HG03558 (cell line): ENCODE measurements around the gene ANO4.
"Not testable (repeated sequence)": the region's sequence is repeated elsewhere in the genome, so short reads cannot be mapped to it uniquely, and the experiment has no call there.

ENCODE experiments used
- ATAC-seq: cut with Tn5 transposase; IDR thresholded peaks from one replicate; pipeline ENCODE4 v1.9.1; 2021; ENCODE audit warnings: moderate number of reproducible peaks; ENCODE audit not compliant: unreplicated experiment; ENCODE audit errors: extremely low read depth

ANO4 gene

DNA sequence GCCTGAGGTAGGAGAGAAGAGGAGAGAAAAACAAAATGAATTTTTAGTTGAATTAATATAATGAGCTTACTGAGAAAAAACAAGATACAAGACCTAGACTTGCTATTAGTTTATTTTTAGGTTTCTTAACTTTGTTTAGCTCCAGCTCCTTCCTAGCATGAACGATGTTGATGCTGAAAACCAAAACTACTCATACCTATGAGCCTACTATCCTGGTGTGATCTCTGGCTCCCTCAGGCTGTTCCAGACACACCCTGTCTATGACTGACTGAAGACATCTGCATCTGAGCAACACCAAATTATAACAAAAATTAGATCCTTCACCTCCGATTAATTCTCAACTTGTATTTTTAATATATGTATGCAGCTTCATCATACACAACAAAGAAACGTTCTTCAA, 225.1 kb downstream of the ANO4 start:
- no peak for ATAC-seq

DNA sequence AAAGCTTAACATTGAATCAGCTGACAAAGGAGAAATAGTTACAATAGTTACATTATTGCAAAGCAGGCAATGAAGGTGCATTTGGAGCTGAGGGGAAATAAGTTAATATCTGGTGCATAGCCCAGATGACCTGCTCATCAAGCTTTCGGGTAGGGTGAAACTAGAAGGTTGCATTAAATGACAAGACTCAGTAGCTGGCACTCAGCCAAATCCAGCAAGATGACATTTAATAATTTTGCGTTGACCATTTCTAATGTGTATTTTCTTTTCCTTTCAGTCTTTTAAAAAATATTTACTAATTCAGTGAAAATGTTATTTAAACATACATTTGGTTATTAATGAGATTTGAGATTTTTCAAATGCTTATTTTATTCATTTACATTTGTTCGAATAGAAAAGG, 226.9 kb downstream of the ANO4 start:
- no peak for ATAC-seq

DNA sequence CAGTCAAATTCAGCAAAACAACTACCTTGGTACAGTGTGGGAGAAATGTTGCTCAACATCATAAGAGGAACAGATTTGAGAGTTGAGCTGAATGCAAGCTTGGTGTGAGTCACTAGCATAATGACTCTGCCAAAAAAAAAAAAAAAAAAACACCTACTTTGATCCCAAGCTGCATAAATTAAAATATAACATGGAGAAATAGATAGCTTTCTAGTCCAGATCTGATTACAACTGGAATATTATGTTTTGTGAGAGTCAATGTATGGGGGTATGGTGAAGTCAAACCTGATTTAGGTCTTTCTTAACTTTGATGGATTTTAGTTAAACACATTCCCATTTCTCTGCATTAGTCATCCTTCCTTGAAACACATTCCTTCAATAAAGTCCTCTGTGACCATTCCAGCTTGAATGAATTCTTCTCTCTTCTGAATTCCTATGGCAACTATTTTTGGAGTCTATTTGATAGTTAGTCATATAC, 227.4 kb downstream of the ANO4 start:
- ATAC-seq = no peak

DNA sequence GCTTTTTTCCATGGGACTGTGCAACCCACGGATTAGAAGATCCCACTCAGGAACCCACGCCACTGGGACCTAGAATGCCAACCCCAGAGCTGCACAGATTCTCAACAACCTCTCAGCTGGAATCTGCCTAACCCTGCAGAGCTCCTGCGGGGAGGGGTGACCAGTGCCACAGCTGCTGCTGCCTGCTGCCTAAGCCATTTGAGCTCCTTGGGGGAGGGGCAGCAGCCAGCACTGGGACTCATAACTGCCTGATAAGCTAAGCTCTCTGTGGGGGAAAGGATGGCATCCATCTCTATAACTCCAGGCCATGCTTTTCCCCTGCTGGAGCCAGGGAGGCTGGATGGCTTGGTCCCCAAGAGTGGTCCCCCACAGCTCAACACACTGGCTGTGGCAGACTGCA, 232.6 kb downstream of the ANO4 start:
- ATAC-seq = no peak

DNA sequence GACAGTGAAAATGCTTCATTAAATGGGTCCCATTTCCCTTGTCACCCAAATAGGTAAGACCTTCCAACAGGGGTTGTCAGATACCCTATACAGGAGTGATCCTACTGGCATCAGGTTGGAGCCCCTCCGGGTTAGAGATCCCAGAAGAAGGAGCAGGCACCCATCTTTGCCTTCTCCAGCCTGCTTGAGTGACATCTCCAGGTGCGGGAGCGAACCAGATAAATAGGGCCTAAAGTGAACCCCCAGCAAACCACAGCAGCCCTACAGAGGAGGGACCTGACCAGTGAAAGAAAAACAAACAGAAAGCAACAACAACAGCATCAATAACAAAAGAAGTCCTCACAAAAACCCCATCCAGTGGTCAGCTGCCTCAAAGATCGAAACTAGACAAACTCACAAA, 233.2 kb downstream of the ANO4 start:
- no peak for ATAC-seq

DNA sequence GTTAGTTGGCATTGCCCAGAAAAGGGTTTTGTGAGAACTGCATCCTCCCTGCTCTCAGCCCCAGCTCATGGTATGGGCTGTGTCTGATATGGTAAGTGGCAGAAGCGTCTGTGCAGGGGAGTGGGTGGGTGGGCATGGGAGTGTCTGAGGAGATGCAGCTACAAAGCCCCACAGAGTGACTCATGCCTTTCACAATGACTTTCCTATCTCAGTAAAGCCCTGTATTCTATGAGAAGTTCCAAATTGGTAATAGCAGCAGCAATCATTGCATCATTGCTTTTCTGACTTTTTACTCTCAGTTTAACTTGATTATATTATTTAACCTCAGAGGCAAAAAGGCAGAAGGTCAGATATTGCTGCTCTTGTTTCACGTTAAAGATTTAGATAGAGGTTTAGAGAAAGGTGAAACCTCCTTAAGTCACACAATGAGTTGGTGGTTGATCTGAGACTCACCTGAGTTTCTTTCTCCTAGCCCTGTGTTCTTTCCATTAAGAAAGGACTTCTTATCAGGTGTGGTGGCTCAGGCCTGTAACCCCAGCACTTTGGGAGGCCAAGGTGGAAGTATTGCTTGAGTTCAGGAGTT, 243.8 kb downstream of the ANO4 start:
- peak; percentile 43 for ATAC-seq

DNA sequence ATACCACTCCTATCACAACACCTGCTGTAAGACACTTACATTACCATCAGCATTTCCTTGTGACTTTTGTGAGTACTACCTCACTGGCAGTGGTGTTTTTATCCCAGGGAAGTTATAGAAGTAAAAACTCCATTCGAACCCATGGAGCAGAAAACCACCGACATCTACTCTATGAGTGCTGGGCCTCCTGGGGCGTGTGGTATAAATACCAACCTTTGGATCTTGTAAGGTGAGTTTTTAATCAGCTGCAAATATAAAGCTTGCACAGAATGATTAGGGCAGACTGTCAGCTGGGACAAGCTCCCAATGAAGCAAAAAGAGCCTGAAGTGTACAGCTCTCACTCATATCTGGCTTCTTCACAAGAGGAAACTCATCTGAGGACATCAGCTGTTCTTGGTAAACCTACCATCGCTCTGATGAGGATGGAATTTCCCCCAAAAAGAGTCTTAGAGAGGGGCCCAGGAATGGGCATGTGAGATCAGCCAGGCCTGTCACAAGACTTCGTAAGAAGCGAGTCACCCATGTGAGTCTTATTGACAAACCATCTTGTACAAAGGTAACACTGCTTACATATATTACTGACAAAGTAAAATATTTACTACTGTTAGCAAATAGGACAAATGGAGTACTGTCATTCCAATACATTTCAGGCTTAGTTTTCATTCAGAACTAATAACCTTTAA, 245.4 kb downstream of the ANO4 start:
- ATAC-seq = no peak

DNA sequence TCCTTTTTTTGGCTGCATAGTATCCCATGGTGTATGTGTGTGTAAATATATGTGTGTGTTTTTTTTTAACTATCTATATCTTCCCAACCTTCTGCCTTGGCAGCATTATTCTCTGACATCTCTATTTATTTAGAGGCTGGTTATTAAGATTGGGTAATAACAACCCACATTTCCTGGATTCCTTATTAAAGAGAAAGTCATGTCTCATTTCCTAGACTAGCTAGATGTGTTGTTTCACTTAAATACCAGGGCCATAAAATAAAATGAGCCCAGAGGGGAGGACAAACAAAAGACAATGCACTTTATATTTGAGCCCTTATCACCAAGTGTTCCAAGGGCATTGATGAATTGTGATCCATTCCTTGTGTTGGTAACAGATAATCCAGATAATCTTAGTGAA, 246.4 kb downstream of the ANO4 start:
- ATAC-seq = no peak

DNA sequence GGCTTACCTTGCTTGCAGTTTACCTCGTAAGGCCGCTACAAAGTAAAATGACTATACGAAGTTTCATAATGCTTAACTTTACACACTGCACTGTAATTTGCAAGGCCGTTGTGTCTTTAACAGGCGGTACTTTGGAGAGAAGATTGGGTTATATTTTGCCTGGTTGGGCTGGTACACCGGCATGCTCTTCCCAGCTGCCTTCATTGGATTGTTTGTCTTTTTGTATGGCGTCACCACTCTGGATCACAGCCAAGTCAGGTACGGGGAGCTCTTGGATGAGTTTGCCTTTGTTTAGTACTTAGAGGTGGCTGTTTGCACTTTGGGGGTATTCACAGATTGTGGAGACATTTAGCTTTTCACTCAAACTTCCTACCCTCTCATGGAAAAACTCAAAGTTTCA, 247.6 kb downstream of the ANO4 start:
- no peak for ATAC-seq

DNA sequence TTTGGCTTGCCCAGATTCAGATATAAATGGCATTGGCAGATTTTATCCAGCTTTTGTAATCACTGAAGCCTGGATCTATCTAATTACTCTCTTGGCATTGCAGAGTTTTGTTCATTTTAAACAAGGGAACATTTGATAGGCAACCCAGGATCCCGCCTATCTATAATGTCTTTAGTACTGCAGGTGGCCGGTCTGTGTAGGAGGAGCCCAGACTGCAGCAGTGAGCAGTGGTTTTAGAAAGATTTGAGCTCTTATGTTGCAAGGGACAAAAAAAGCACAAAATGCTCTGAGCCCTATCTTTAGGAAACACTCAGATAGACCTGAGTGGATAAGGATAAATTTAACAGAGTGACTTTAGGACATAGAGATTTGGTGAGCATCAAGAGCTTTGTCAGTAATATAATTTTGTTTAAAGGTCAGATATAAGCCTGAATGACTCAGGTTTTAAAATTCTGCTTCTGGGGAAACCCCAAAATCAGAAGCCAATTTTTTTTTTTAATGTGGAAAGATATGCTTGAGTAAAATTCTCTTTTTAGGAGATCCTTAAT, 250.0 kb downstream of the ANO4 start:
- ATAC-seq = no peak

DNA sequence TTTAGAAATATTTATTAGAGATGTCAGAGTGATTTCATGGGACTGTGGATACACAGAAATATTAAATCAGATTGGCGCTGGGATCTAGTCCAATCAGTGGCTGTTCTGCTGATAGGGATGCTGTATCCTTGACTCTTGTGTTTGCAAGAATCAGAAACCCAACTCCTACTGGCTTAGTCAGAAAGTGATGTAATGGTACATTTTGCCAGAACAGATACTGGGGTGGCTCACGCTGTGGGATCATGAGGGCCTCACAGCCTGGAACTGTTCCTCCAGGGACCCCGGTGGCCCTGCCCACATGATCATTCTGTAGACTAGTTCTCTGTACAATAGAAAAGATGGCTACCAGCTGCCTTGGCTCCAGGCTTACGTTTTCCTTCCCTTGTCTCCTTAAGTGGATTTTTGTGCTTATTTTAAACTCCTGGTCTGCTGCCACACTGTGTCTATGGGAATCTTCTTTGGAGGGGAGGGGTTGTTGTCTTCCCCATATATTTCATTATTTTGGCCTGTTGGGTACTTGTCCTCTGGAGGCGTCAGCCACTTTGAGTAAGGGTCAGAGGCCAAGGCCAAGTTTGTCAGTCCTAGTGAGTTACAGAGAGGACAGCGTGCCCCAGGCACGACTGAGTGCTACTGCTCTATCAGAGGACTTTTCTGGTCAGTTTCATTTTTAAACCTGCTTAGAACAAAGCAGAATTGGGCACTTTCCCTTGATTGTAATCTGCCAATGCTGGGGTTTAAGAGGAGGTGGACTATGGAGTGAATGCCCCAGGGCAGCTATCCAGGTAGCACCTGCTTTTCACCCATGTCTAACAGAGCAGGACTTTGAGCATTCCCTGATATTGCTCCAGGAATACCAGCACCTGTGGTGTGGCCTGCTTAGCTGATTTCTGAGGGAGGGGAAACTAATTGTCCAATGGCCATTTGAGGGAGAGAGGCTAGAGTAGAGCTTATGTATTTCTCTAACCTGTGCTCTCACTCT, 251.2 kb downstream of the ANO4 start:
- ATAC-seq = no peak

DNA sequence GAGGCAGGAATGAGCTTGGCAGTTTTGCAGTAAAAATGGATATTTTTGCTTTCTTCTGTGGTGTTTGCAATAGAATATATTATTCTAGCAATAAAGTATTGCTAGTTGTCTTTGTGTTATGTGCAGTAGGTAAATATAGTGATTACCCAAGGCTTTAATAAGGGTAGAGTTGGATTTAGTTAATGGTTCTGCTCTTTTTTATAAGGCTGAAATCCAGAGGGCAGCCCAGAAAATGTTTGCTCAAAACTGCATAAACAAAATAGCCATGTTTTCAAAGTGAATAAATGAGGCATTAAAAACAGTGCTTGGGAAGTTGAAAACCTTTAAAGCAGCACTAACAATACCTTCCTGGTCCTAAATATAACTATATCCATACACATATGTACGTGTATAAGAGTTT, 253.1 kb downstream of the ANO4 start:
- ATAC-seq = no peak

DNA sequence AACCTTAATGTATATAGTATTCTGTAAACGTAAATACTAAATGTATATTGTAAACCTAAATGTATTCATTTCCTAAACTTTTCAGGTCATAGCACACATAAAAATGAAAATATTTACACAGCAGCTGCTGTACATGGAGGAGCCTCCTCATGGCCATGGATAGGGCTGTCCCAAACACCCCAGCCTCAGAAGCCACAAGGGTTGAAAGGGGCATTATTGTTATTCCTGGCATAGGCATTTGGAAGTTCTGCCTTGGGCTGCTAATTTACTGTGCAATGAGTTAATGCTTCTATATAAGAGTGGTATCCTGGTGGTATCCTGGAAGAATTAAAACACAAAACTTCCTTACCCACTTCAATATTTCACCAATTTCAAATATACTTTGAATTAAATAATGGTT, 256.1 kb downstream of the ANO4 start:
- ATAC-seq = no peak

DNA sequence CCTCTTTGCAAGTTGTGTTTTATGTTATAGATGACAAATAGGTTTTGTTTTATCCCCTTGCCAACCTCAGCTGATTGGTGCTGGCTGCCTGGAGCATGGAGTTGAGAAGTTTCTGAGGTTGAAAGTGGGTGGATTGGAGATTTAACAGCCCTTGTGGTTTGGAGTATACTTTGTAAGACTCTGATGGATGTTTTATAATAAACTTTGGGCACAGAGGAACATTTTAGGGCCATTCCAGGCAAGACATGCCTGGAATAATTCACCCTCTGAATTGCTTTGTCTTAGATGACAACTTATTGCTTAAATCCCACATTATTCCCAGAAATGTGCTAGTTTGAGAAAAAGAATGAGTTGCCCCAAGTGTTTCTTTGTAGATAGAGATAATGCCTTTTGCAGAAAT, 256.6 kb downstream of the ANO4 start:
- no peak for ATAC-seq

DNA sequence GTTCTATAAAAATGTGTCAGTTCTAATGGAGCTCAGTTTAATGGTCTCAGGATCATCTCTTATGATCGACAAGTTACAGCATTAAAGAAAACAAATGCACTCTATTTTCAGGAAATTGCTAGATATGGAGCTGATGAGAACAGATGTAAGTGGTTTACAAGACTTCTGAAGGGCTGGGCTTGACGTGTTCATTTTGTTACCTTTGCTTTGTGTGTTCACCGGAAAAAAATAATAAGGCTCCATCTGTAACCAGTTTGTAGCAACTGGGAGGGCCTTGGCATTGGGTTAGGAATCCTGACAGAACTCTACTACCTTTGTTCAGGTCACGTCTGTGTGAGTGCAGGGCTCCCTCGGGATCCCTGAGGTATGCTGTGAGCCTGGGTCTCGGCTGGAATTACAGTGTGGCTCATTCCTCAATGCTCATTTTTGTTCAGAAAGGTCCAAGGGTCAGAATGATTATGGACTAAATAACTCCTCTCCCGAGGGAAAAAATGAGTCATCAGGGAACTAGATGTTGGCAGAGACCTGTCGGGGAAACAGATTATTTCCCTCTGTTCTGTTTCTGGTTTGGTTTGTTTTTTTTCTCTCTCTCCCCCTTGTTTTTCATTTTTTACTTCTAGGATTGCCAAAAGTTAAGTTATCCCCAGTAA, 257.4 kb downstream of the ANO4 start:
- no peak for ATAC-seq

DNA sequence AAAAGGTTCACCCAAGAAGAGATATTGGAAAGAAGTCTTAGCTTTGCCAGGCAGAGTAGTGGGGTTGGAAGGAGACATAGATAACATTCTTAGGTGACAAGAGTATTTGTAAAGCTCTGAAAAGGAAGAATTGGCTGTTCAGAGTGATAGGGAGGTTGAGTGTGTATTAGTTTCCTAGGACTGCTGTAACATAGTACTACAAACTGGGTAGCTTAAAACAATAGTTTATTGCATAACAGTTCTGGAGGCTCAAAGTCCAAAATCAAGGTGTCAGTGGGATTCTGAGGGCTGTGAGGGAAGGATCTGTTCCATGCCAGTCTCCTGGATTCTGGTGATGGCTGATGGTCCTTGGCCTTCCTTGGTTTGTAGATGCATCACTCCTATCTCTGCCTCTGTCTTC, 258.6 kb downstream of the ANO4 start:
- ATAC-seq = no peak

DNA sequence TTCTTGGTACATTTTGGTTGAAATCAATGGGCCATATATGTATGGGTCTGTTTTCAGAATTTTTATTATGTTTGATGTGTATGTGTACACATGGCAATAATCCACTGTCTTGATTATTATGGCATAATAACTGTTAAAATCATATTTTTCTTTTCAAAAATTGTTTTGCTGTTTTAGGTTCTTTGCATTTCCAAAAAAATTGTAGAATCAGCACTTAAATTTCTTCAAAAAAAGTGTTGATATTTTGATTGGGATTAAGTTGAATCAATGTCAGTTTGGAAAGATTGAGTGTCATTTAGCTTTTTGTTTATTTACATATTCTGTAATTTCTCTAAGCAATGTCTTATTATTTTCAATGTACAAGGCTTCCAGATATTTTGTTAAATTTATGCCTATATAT, 261.4 kb downstream of the ANO4 start:
- ATAC-seq = no peak

DNA sequence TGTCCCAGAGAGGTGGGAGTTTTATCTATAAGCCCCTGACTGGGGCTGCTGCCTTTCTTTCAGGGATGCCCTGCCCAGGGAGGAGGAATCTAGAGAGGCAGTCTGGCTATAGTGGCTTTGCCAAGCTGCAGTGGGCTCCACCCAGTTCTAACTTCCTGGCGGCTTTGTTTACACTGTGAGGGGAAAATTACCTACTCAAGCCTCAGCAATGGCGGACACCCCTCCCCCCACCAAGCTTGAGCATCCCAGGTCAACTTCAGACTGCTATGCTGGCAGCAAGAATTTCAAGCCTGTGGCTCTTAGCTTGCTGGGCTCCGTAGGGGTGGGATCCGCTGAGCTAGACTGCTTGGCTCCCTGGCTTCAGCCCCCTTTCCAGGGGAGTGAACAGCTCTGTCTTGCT, 267.9 kb downstream of the ANO4 start:
- ATAC-seq = not testable (repeated sequence)

DNA sequence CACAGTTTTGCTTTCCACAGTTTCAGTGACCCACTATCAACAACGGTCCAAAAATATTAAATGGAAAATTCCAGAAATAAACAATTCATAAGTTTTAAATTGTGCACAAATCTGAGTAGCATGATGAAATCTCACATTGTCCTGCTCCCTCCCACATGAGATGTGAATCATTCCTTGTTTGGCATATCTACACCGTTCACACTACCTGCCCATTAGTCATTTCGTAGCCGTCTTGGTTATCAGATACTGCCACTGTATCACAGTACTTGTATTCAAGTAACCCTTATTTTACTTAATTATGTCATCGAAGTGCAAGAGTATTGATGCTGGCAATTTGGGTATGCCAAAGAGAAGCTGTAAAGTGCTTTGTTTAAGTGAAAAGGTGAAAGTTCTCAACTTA, 270.1 kb downstream of the ANO4 start:
- no peak for ATAC-seq

DNA sequence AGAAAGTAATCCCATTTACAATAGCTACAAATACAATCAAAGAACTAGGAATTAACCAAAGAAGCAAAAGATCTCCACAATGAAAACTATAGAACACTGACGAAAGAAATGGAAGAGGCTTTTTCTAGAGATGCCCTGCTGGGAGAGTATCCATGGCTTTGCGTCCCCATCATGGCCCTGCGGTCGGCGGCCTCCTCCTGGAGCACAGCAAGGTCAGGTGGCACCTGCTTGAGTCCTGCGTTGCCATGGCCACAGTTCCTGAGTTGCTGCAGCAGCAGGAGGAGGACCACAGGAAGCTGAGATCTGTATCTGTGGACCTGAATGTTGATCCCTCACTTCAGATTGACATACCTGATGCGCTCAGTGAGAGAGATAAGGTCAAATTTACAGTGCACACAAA, 271.9 kb downstream of the ANO4 start:
- ATAC-seq = no peak
